A673 (cell line): ENCODE data around the gene DKK2. TPM values are rescaled to one million over a fixed set of nuclear protein-coding genes. Genes with fewer than 3 reads are reported as not detected.

Experiments used
- BruUV-seq: library from RNA; stranded (reverse); fragments of 400-500 nt; replicated peaks from 2 replicates; lab custom pipeline; 2021; lab: Mats Ljungman, UMichigan
- CTCF ChIA-PET: fragments of 300-600 bp; sonication (Branson Sonifier 250); formaldehyde crosslinking; loops from one replicate; lab custom pipeline; 2022; ENCODE audit warnings: antibody characterized with exemption; lab: Charles Lee
- POLR2A ChIA-PET: fragments of 300-600 bp; sonication (Branson Sonifier 250); formaldehyde crosslinking; loops from one replicate; lab custom pipeline; 2022; ENCODE audit warnings: antibody characterized with exemption; ENCODE audit not compliant: low non-redundant PET; lab: Charles Lee
- DNase-seq: peaks from one replicate; pipeline ENCODE4 v3.0.0-alpha.2; 2015; ENCODE audit warnings: low spot score
- H3K27ac ChIP-seq: fragments of 200-600 bp; sonication (generic); 2 replicates; pipeline ENCODE4 v1.5.1; 2016; ENCODE audit warnings: mixed run types, low read depth, mild to moderate bottlenecking, mixed read lengths, antibody characterized with exemption, low read length; ENCODE audit not compliant: poor library complexity, severe bottlenecking
- H3K27me3 ChIP-seq: fragments of 200-600 bp; sonication (generic); replicated peaks from 2 replicates; pipeline ENCODE4 v1.6.1; 2017; ENCODE audit warnings: mixed run types, low read depth, mild to moderate bottlenecking, mixed read lengths, antibody characterized with exemption, low read length; ENCODE audit not compliant: insufficient read depth, poor library complexity
- H3K36me3 ChIP-seq: fragments of 200-600 bp; sonication (generic); 2 replicates; pipeline ENCODE4 v1.6.1; 2016; ENCODE audit warnings: mixed run types, mild to moderate bottlenecking, mixed read lengths, antibody characterized with exemption, low read length; ENCODE audit not compliant: insufficient read depth, poor library complexity, severe bottlenecking
- H3K4me1 ChIP-seq: fragments of 200-600 bp; sonication (generic); 2 replicates; pipeline ENCODE4 v1.6.1; 2017; ENCODE audit warnings: mixed run types, mild to moderate bottlenecking, mixed read lengths, antibody characterized with exemption, low read length; ENCODE audit not compliant: insufficient read depth, poor library complexity, severe bottlenecking
- H3K4me3 ChIP-seq: fragments of 200-600 bp; sonication (generic); 2 replicates; pipeline ENCODE4 v1.5.1; 2016; ENCODE audit warnings: low read depth, mixed run types, mild to moderate bottlenecking, mixed read lengths, low read length; ENCODE audit not compliant: poor library complexity, severe bottlenecking
- H3K9me3 ChIP-seq: fragments of 200-600 bp; sonication (generic); 2 replicates; pipeline ENCODE4 v1.6.1; 2016; ENCODE audit warnings: mixed run types, low read depth, mild to moderate bottlenecking, mixed read lengths, antibody characterized with exemption, low read length; ENCODE audit not compliant: poor library complexity, severe bottlenecking
- CTCF ChIP-seq: fragments of 300-800, 200-600 bp; sonication (generic); conservative IDR thresholded peaks from 2 replicates; pipeline ENCODE4 v1.5.1; 2017; ENCODE audit warnings: low read depth, mild to moderate bottlenecking, antibody characterized with exemption, low read length, moderate library complexity, mixed read lengths
- EZH2 ChIP-seq: fragments of 200-600 bp; sonication (generic); IDR thresholded peaks from 2 replicates; pipeline ENCODE4 v1.6.1; 2017; ENCODE audit warnings: borderline replicate concordance, low read depth, mild to moderate bottlenecking, mixed read lengths, antibody characterized with exemption, low read length; ENCODE audit not compliant: poor library complexity, severe bottlenecking
- intact Hi-C: fragments of 100-400 bp; cut with micrococcal nuclease; formaldehyde crosslinking; loops from one replicate; pipeline ENCODE4 v1.10.0; 2022; ENCODE audit not compliant: unreplicated experiment
- total RNA-seq: library from RNA; stranded (reverse); gene quantifications from 2 replicates; pipeline ENCODE4 v1.2.3, GENCODE V29; 2021

DKK2 gene
- total RNA-seq, 1 experiment from 2014 or later, result 99.3 TPM

GRCh38 chr4:106907216-106907615, 128.9 kb downstream of the DKK2 start:
- BruUV-seq, result no TSS peak
- no peaks in the 10 kb centered on the region for H3K9me3 ChIP-seq
- CTCF ChIA-PET, result no interaction called here
- H3K4me1 ChIP-seq, result no peaks in the 10 kb centered on the region
- no peak for DNase-seq
- intact Hi-C loops, result no loop called here
- H3K27ac ChIP-seq, result no peak overlapping the region
- H3K27me3 ChIP-seq, result no peaks in the 10 kb centered on the region
- H3K36me3 ChIP-seq, result no peaks in the 10 kb centered on the region
- TF ChIP-seq EZH2 (no peak), CTCF (no peak)
- no peak overlapping the region for H3K4me3 ChIP-seq
- POLR2A ChIA-PET, result no interaction called here

GRCh38 chr4:106906728-106907127, 129.4 kb downstream of the DKK2 start:
- no peak overlapping the region for H3K4me3 ChIP-seq
- CTCF ChIA-PET, result no interaction called here
- H3K27ac ChIP-seq, result no peak overlapping the region
- H3K9me3 ChIP-seq, result no peaks in the 10 kb centered on the region
- H3K4me1 ChIP-seq, result no peaks in the 10 kb centered on the region
- intact Hi-C loops, result no loop called here
- H3K27me3 ChIP-seq, result no peaks in the 10 kb centered on the region
- no peak for TF ChIP-seq CTCF
- no peak for TF ChIP-seq EZH2
- DNase-seq, result no peak
- no TSS peak for BruUV-seq
- POLR2A ChIA-PET, result no interaction called here
- H3K36me3 ChIP-seq, result no peaks in the 10 kb centered on the region

- Histone ChIP-seq H3K27me3 (no peaks in the 10 kb centered on the region), H3K9me3 (no peaks in the 10 kb centered on the region), H3K36me3 (no peaks in the 10 kb centered on the region), H3K4me1 (no peaks in the 10 kb centered on the region), H3K27ac (no peak overlapping the region), H3K4me3 (no peak overlapping the region)
- ChIA-PET CTCF (interaction anchor here (0.6 to 1.8 kb wide), 3 partner anchors 207 to 632 kb away, joined by 4 to 5 read pairs (median 4); no protein-coding TSS in a partner anchor), POLR2A (no interaction called here)
- no TSS peak for BruUV-seq
- DNase-seq, result peak; percentile 81
- intact Hi-C loops, result loop anchor here (2.0 to 5.0 kb wide), 4 partner anchors 76 to 631 kb away; partner anchors contain the start of gene GIMD1
- TF ChIP-seq EZH2 (no peak), CTCF (peak; percentile 95)
Measured at GRCh38 chr4:106898621-106899230, 137.4 kb downstream of the DKK2 start.
